ENCODE results near the gene DDX3Y.

Gene DDX3Y

GRCh38 chrY:12904618-12905516 lies at the start of gene DDX3Y:
DDX3Y (plus strand) TSS chrY:12904868; CDS start chrY:12904937, 69 bp downstream.
- TF ChIP-seq, protein P1, sequence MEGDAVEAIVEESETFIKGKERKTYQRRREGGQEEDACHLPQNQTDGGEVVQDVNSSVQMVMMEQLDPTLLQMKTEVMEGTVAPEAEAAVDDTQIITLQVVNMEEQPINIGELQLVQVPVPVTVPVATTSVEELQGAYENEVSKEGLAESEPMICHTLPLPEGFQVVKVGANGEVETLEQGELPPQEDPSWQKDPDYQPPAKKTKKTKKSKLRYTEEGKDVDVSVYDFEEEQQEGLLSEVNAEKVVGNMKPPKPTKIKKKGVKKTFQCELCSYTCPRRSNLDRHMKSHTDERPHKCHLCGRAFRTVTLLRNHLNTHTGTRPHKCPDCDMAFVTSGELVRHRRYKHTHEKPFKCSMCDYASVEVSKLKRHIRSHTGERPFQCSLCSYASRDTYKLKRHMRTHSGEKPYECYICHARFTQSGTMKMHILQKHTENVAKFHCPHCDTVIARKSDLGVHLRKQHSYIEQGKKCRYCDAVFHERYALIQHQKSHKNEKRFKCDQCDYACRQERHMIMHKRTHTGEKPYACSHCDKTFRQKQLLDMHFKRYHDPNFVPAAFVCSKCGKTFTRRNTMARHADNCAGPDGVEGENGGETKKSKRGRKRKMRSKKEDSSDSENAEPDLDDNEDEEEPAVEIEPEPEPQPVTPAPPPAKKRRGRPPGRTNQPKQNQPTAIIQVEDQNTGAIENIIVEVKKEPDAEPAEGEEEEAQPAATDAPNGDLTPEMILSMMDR (conservative IDR thresholded peaks at IDR 0.05; ENCODE audit: control insufficient read depth, insufficient read depth, low read depth, low read length) = no peak
- H3K4me3 ChIP-seq (ENCODE audit: control insufficient read depth, low read depth, low read length) = no peak within 1 kb of the TSS
- no peak for DNase-seq (ENCODE audit: low read depth)

GRCh38 chrY:12855791-12856275 lies 48.8 kb upstream of the DDX3Y start:
- H3K4me3 ChIP-seq (ENCODE audit: control insufficient read depth, low read depth, low read length) = no peak overlapping the region
- TF ChIP-seq, protein P1 (conservative IDR thresholded peaks at IDR 0.05; ENCODE audit: control insufficient read depth, insufficient read depth, low read depth, low read length) = no peak
- no peak for DNase-seq (ENCODE audit: low read depth)

GRCh38 chrY:12867960-12868359 lies 36.7 kb upstream of the DDX3Y start:
- DNase-seq (ENCODE audit: low read depth) = no peak
- H3K4me3 ChIP-seq (ENCODE audit: control insufficient read depth, low read depth, low read length) = no peak overlapping the region
- TF ChIP-seq, protein P1 (conservative IDR thresholded peaks at IDR 0.05; ENCODE audit: control insufficient read depth, insufficient read depth, low read depth, low read length) = no peak

DNA sequence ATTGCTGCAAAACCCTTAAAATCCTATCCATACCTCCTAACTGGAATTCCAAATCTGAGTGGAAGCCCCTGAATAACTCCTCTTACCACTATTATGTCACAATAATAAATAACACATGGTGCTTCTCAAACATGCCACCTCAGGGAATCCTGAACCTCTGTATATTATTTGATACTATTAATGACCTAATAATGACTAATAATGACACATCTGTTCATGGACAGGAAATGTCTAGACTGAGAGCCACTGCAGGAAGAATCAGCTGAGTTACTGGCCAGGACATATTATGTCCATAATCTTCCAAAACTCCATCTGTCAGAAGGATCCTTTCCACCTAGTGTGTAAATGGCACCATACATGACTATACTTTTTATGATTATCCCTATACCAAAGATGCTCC lies 7.7 kb upstream of the DDX3Y start:
- no peak for DNase-seq (ENCODE audit: low read depth)
- TF ChIP-seq, protein P1 (conservative IDR thresholded peaks at IDR 0.05; ENCODE audit: control insufficient read depth, insufficient read depth, low read depth, low read length) = no peak
- no peak overlapping the region for H3K4me3 ChIP-seq (ENCODE audit: control insufficient read depth, low read depth, low read length)

GRCh38 chrY:12898604-12899003 lies 6.1 kb upstream of the DDX3Y start:
- TF ChIP-seq, protein P1 (conservative IDR thresholded peaks at IDR 0.05; ENCODE audit: control insufficient read depth, insufficient read depth, low read depth, low read length) = no peak
- DNase-seq (ENCODE audit: low read depth) = no peak
- H3K4me3 ChIP-seq (ENCODE audit: control insufficient read depth, low read depth, low read length) = no peak overlapping the region

- DNase-seq (ENCODE audit: low read depth) = no peak
- H3K4me3 ChIP-seq (ENCODE audit: control insufficient read depth, low read depth, low read length) = no peak overlapping the region
- TF ChIP-seq, protein P1 (conservative IDR thresholded peaks at IDR 0.05; ENCODE audit: control insufficient read depth, insufficient read depth, low read depth, low read length) = no peak
Observed at GRCh38 chrY:12905517-12905872, 827 bp downstream of the DDX3Y start.
